ENCODE results near the gene CERS3. TPM values are rescaled to one million over a fixed set of nuclear protein-coding genes. Genes with fewer than 3 reads are reported as not detected.

The CERS3 gene
- total and polyA plus RNA-seq, 4 donors = 0.10 to 0.23 (median 0.12) TPM; not detected in 1

GRCh38 chr15:100426937-100427336 is 101.8 kb downstream of the CERS3 start:
- no peaks in the 10 kb centered on the region for H3K27me3 ChIP-seq (ENCODE audit: control insufficient read depth in 3 of 3, insufficient read depth in 3 of 3, low read length in 2 of 3)
- DNase-seq (peak; percentile 17 to 64 (median 50)), ATAC-seq (ENCODE audit: insufficient read depth, low FRiP score) (no peak)
- no peak overlapping the region for H3K27ac ChIP-seq (ENCODE audit: low read depth in 1 of 2, low read length in 1 of 2)
- TF ChIP-seq, protein P1, sequence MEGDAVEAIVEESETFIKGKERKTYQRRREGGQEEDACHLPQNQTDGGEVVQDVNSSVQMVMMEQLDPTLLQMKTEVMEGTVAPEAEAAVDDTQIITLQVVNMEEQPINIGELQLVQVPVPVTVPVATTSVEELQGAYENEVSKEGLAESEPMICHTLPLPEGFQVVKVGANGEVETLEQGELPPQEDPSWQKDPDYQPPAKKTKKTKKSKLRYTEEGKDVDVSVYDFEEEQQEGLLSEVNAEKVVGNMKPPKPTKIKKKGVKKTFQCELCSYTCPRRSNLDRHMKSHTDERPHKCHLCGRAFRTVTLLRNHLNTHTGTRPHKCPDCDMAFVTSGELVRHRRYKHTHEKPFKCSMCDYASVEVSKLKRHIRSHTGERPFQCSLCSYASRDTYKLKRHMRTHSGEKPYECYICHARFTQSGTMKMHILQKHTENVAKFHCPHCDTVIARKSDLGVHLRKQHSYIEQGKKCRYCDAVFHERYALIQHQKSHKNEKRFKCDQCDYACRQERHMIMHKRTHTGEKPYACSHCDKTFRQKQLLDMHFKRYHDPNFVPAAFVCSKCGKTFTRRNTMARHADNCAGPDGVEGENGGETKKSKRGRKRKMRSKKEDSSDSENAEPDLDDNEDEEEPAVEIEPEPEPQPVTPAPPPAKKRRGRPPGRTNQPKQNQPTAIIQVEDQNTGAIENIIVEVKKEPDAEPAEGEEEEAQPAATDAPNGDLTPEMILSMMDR (IDR thresholded peaks at IDR 0.05; ENCODE audit: control extremely low read depth, extremely low read depth) = no peak
- peaks cover 0 to 11% (median 8%) of the 10 kb centered on the region in 4 donors for H3K9me3 ChIP-seq (ENCODE audit: control insufficient read depth in 4 of 4, insufficient read depth in 3 of 4, low read length in 3 of 4)
- WGBS, 2 donors = 82 to 83% methylated on average over 10 of the region's 10 CpGs
- H3K4me1 ChIP-seq (ENCODE audit: control insufficient read depth in 5 of 5, insufficient read depth in 5 of 5, low read length in 5 of 5) = peaks cover 0 to 19% (median 0%) of the 10 kb centered on the region in 5 donors
- no peak overlapping the region for H3K4me3 ChIP-seq
- H3K9ac ChIP-seq (ENCODE audit: insufficient read depth in 1 of 2, low read length in 2 of 2) = no peak overlapping the region
- no peaks in the 10 kb centered on the region for H3K36me3 ChIP-seq (ENCODE audit: control insufficient read depth in 4 of 4, insufficient read depth in 4 of 4, low read length in 4 of 4)

GRCh38 chr15:100405179-100405578 is 123.6 kb downstream of the CERS3 start:
- Histone ChIP-seq H3K36me3 (ENCODE audit: control insufficient read depth in 4 of 4, insufficient read depth in 4 of 4, low read length in 4 of 4) (no peaks in the 10 kb centered on the region), H3K9ac (ENCODE audit: insufficient read depth in 1 of 2, low read length in 2 of 2) (no peak overlapping the region), H3K4me1 (ENCODE audit: control insufficient read depth in 5 of 5, insufficient read depth in 5 of 5, low read length in 5 of 5) (no peaks in the 10 kb centered on the region), H3K27ac (ENCODE audit: low read depth in 1 of 2, low read length in 1 of 2) (no peak overlapping the region), H3K27me3 (ENCODE audit: control insufficient read depth in 3 of 3, insufficient read depth in 3 of 3, low read length in 2 of 3) (no peaks in the 10 kb centered on the region), H3K4me3 (no peak overlapping the region), H3K9me3 (ENCODE audit: control insufficient read depth in 4 of 4, insufficient read depth in 3 of 4, low read length in 3 of 4) (peaks cover 0 to 4% (median 2%) of the 10 kb centered on the region in 4 donors)
- DNase-seq (no peak), ATAC-seq (ENCODE audit: insufficient read depth, low FRiP score) (no peak)
- TF ChIP-seq, protein P1 (IDR thresholded peaks at IDR 0.05; ENCODE audit: control extremely low read depth, extremely low read depth) = no peak
- WGBS, 2 donors = 85 to 94% methylated on average over 1 of the region's 1 CpG

DNA sequence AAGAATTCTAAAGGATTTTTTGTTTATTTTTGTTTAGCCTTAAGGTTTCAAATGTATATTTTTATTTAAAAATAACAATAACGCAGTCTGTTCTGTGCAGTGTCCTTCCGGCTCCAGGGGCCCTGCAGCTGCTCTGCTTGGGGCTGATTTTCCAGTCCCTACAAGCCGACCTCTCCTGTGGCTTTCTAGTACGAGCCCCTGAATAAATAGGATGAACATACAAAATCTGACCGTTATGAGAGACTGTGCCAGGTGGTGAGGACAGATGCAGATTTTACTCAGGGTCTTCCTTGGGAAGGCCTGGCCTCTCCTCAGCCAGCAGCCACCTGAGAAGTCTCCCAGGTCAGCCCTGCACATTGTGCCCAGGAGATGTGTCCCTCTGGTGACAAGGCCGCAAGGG is 127.8 kb downstream of the CERS3 start:
- DNase-seq = no peak
- H3K27me3 ChIP-seq (ENCODE audit: control insufficient read depth in 3 of 3, insufficient read depth in 3 of 3, low read length in 2 of 3) = no peaks in the 10 kb centered on the region
- no peak overlapping the region for H3K9ac ChIP-seq (ENCODE audit: insufficient read depth in 1 of 2, low read length in 2 of 2)
- H3K27ac ChIP-seq (ENCODE audit: low read depth in 1 of 2, low read length in 1 of 2) = no peak overlapping the region
- H3K36me3 ChIP-seq (ENCODE audit: control insufficient read depth in 4 of 4, insufficient read depth in 4 of 4, low read length in 4 of 4) = no peaks in the 10 kb centered on the region
- TF ChIP-seq, protein P1 (IDR thresholded peaks at IDR 0.05; ENCODE audit: control extremely low read depth, extremely low read depth) = no peak
- WGBS, 2 donors = 83 to 88% methylated on average over 6 of the region's 6 CpGs
- H3K9me3 ChIP-seq (ENCODE audit: control insufficient read depth in 4 of 4, insufficient read depth in 3 of 4, low read length in 3 of 4) = peaks cover 0 to 3% (median under 1%) of the 10 kb centered on the region in 4 donors
- no peak overlapping the region for H3K4me3 ChIP-seq
- H3K4me1 ChIP-seq (ENCODE audit: control insufficient read depth in 5 of 5, insufficient read depth in 5 of 5, low read length in 5 of 5) = no peaks in the 10 kb centered on the region
- ATAC-seq (ENCODE audit: insufficient read depth, low FRiP score) = no peak

All from lung (tissue), 12 donors.